ENCODE data around the gene NUP98. TPM values are rescaled to one million over a fixed set of nuclear protein-coding genes. Genes with fewer than 3 reads are reported as not detected.

The NUP98 gene
- total RNA-seq, 2 donors from 2014 or later, result 135 to 216 TPM

DNA sequence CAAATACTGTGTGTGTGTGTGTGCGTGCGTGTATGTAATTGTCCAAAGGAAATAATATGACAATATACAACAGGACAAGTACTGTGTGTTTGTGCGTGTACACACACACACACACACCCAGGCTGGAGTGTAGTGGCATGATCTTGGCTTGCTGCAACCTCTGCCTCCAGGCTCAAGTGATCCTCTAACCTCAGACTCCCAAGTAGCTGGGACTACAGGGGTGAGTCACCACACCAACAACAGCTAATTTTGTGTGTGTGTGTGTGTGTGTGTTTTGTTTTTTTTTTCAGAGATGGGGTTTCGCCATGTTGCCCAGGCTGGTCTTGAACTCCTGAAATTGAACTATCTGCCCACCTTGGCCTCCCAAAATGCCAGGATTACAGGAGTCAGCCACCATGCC lies 61.5 kb downstream of the NUP98 start:
- DNase-seq (ENCODE audit: low spot score) (no peak), ATAC-seq (ENCODE audit: insufficient number of reproducible peaks, low FRiP score, low read depth) (no peak)
- Histone ChIP-seq H3K4me3 (no peak overlapping the region), H3K27me3 (replicated peaks; ENCODE audit: insufficient read depth) (no peaks in the 10 kb centered on the region), H3K9me3 (no peaks in the 10 kb centered on the region), H3K27ac (no peak overlapping the region), H3K4me1 (ENCODE audit: control insufficient read depth in 1 of 2, low read depth in 2 of 2) (no peaks in the 10 kb centered on the region), H3K36me3 (peaks cover 56% of the 10 kb centered on the region)
- TF ChIP-seq, protein P1, sequence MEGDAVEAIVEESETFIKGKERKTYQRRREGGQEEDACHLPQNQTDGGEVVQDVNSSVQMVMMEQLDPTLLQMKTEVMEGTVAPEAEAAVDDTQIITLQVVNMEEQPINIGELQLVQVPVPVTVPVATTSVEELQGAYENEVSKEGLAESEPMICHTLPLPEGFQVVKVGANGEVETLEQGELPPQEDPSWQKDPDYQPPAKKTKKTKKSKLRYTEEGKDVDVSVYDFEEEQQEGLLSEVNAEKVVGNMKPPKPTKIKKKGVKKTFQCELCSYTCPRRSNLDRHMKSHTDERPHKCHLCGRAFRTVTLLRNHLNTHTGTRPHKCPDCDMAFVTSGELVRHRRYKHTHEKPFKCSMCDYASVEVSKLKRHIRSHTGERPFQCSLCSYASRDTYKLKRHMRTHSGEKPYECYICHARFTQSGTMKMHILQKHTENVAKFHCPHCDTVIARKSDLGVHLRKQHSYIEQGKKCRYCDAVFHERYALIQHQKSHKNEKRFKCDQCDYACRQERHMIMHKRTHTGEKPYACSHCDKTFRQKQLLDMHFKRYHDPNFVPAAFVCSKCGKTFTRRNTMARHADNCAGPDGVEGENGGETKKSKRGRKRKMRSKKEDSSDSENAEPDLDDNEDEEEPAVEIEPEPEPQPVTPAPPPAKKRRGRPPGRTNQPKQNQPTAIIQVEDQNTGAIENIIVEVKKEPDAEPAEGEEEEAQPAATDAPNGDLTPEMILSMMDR (IDR thresholded peaks at IDR 0.05), result no peak

DNA sequence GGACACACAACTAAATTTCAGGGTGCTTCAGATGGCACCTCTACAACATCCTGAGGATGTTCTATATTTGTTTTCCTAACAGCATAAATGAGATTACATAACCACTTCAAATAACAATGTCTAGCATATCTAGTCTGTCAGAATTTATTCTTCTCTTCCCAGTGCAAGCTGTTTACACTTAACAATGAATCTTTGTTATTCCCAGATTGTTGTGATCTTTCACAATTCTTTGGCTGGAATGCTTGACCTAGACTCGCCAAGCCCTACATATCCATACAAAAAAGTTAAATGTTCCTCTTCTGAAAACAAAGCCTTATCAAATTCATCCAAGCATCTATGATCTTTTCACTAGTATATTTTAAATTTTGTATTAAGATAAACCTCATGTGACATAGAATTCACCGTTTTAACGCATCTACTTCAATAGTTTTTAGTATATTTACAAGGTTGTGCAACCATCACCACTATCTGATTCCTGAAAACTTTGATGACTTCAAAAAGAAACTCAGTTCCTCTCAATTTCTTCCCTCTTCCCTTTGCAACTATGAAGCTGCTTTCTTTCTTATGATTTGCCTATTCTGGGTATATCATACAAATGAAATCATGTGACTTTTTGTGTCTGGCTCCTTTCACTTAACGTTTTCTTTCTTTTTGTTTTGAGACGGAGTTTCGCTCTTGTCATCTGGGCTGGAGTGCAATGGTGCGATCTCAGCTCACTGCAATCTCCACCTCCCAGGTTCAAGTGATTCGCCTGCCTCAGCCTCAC lies 64.5 kb downstream of the NUP98 start:
- Histone ChIP-seq H3K27me3 (replicated peaks; ENCODE audit: insufficient read depth) (no peaks in the 10 kb centered on the region), H3K4me1 (ENCODE audit: control insufficient read depth in 1 of 2, low read depth in 2 of 2) (no peaks in the 10 kb centered on the region), H3K4me3 (no peak overlapping the region), H3K9me3 (no peaks in the 10 kb centered on the region), H3K36me3 (peaks cover 65% of the 10 kb centered on the region), H3K27ac (no peak overlapping the region)
- TF ChIP-seq, protein P1 (IDR thresholded peaks at IDR 0.05), result no peak
- ATAC-seq (ENCODE audit: insufficient number of reproducible peaks, low FRiP score, low read depth) (no peak), DNase-seq (ENCODE audit: low spot score) (no peak)

GRCh38 chr11:3723014-3723708 lies 74.2 kb downstream of the NUP98 start:
- TF ChIP-seq, protein P1 (IDR thresholded peaks at IDR 0.05), result no peak
- H3K4me1 ChIP-seq (ENCODE audit: control insufficient read depth in 1 of 2, low read depth in 2 of 2), result no peaks in the 10 kb centered on the region
- H3K9me3 ChIP-seq, result no peaks in the 10 kb centered on the region
- H3K27ac ChIP-seq, result no peak overlapping the region
- H3K36me3 ChIP-seq, result peaks cover 57% of the 10 kb centered on the region
- no peak for ATAC-seq (ENCODE audit: insufficient number of reproducible peaks, low FRiP score, low read depth)
- DNase-seq (ENCODE audit: low spot score), result no peak
- H3K27me3 ChIP-seq (replicated peaks; ENCODE audit: insufficient read depth), result no peaks in the 10 kb centered on the region
- H3K4me3 ChIP-seq, result no peak overlapping the region

GRCh38 chr11:3722100-3722499 lies 75.3 kb downstream of the NUP98 start:
- TF ChIP-seq, protein P1 (IDR thresholded peaks at IDR 0.05), result no peak
- no peak for ATAC-seq (ENCODE audit: insufficient number of reproducible peaks, low FRiP score, low read depth)
- H3K36me3 ChIP-seq, result peaks cover 58% of the 10 kb centered on the region

GRCh38 chr11:3720997-3721396 lies 76.4 kb downstream of the NUP98 start:
- Histone ChIP-seq H3K27me3 (replicated peaks; ENCODE audit: insufficient read depth) (no peaks in the 10 kb centered on the region), H3K4me1 (ENCODE audit: control insufficient read depth in 1 of 2, low read depth in 2 of 2) (no peaks in the 10 kb centered on the region), H3K9me3 (no peaks in the 10 kb centered on the region), H3K4me3 (no peak overlapping the region), H3K27ac (no peak overlapping the region), H3K36me3 (peaks cover 61% of the 10 kb centered on the region)
- TF ChIP-seq, protein P1 (IDR thresholded peaks at IDR 0.05), result no peak
- DNase-seq (ENCODE audit: low spot score), result no peak
- ATAC-seq (ENCODE audit: insufficient number of reproducible peaks, low FRiP score, low read depth), result no peak

More at GRCh38 chr11:3722100-3722499, 75.3 kb downstream of the NUP98 start:
- no peaks in the 10 kb centered on the region for H3K9me3 ChIP-seq
- H3K4me1 ChIP-seq (ENCODE audit: control insufficient read depth in 1 of 2, low read depth in 2 of 2), result no peaks in the 10 kb centered on the region
- H3K27ac ChIP-seq, result no peak overlapping the region
- no peaks in the 10 kb centered on the region for H3K27me3 ChIP-seq (replicated peaks; ENCODE audit: insufficient read depth)
- no peak for DNase-seq (ENCODE audit: low spot score)
- no peak overlapping the region for H3K4me3 ChIP-seq
